CD4-positive, alpha-beta T cell treated with Interleukin-6 at 100 ng/mL for 8 hours (primary cell): Measurements from ENCODE around the gene RBM10.

Source experiments
- DNase-seq: peaks from one replicate; pipeline ENCODE4 v3.0.0-alpha.2; 2020; ENCODE audit warnings: mixed read lengths, low spot score

The RBM10 gene

DNA sequence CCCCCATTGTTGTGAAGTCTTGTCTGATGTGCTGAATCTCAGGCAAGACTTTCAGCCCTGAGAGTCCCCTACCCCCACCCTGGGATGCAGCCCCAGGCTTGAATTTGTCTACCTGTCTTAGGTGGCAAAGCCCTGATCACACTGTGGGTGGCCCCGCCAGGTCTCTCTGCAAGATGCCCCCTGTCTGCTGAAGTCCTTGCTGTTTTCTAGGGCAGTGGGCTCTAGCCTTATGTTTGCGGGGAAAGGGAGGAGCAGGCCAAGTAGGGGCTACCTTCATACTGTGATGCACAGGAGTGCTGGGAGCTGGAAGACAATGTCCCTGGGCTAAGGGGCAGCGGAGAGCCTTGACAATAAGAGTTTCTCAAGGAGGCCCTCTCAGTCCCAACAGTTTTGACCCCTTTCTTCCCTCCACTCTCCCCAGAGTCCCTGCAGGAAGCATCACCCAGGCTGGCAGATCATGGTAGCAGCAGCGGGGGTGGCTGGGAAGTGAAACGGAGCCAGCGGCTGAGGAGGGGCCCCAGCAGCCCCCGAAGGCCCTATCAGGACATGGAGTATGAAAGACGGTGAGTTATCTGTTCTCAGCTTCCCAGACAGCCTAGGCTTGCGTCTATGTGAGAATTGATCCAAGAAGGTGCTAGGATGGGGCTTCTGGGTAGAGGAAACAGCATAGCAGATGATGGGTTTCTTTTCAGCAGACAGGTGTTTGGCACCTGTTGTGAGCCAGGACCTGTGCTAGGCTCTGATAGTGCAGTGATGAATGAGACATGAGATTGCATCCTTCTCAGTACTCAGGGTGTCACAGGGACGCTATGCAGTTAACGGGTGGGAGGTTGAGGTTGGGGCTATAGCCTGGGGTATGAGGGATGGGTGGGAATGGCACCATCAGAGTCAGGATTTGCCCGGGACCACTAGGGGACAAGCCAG is 2.2 kb downstream of the RBM10 start:
- DNase-seq: no peak

DNA sequence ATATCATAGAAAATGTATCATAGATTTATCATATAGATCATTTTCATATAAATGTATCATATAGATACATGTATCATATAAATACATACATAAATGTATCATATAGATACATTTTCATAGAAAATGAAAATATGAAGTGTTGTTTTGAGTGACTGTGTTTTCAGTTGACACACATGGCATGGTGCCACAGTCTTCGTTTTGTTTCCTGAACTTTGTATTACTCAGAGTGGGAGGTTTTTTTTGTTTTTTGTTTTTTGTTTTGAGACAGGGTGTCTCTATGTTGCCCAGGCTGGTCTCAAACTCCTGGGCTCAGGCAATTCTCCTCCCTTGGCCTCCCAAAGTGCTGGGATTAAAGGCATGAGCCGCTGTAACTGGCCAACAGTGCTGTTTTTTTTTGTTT is 3.9 kb downstream of the RBM10 start:
- DNase-seq: no peak

DNA sequence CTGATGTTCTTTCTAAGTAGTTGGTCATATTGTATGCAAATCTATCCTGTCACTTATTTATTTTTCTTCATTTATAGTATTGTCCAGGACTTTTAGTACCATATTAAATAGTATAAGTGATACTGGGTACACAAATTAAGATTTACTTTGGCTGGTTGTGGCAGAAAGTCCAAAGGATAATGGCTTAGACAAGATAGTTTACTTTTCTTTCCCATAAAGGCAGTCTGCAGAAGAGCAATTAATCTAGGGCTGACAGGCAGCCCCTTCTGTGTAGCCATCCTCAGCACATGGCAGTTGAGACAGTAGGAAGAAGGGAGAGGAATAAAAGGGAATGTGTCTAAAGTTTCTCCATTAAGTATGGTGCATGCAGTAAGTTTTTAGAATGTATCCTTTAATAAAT is 6.4 kb downstream of the RBM10 start:
- DNase-seq: no peak

DNA sequence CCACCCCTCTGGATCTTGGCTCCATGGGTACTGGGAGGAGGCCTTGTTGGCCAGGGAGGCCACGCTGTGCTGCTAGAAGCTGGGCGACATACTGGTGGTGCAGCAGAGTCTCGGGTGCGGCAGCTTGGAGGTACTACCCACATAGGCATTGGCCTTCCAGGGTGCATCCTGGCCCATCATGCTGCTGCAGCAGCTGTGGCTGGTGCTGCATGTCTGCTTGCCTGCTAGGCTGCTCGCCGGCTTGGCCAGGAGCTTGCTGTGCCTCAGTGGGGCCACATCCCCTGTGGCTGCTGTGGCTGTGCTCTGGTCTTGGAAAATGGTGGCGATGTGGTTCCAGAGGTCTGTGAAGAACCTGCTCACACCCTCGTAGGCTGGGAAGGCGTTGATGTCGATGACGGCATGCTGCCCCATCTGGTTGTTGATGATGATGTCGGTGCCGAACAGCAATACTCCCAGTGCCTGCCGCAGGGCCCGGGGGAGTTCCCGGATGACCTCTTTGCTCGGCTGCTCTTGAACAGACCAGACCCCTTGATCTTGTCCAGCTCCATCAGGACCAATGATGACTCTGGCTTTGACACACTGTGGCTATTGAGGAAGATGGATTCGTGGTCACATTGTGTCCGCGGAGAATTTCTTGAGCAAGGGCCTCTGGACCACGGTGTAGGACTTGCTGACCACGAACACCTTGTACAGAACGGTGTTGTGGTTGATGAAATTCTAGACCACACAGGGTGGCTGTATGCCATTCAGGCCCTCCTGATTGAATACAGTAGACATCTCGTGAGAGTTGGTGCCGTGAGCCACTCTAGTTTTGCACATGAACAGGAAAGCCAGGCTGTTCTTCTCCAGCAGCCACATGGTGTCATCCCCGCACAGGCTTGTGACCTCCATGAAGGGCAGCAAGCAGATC is 11.8 kb downstream of the RBM10 start:
- DNase-seq: no peak

DNA sequence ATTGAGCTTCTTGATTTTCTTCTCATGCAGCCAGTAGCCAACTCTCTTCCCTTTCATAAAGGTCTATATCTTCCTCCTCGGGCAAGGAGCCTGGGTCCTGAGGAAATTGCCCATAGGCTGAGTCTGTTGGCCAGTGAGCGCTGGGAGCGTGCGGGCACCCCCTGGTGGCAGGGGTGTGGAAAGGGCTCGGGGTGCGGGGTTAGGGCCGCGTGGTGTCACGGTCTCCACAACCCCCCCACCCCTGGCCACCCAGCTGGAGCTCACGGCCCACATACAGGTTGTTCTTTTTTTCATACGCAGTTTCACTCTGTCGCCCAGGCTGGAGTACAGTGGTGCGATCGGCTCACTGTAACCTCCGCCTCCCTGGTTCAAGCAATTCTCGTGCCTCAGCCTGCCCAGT is 13.1 kb downstream of the RBM10 start:
- no peak for DNase-seq

DNA sequence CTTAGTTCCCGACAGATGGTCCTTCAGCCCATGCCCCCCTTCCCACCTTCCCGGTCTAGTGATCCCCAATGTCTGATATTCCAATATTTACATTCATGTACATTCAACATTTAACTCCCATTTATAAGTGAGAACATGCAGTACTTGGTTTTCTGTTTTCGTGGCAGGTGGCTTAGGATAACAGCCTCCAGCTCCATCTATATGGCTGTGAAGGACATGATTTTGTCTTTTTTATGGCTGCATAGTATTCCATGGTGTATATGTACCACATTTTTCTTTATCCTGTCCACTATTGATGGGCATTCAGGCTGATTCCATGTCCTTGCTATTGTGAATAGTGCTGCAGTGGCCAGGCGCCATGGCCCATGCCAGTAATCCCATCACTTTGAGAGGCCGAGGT is 13.8 kb downstream of the RBM10 start:
- DNase-seq: no peak

DNA sequence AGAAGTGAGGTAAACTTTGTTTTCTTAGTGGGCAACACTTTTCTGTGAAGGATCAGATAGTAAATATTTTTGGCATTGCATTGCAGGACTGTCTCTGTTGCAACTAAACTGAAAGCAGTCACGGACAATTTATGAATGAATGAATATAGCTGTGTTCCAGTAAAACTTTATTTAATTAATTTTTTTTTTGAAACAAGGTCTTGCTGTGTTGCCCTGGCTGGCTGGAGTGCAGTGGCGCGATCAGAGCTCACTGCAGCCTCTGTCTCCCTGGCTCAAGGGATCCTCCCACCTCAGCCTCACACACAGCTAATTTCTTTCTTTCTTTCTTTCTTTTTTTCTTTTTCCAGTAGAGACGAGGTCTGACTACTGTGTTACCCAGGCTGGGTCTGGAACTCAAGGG is 15.8 kb downstream of the RBM10 start:
- DNase-seq: no peak

DNA sequence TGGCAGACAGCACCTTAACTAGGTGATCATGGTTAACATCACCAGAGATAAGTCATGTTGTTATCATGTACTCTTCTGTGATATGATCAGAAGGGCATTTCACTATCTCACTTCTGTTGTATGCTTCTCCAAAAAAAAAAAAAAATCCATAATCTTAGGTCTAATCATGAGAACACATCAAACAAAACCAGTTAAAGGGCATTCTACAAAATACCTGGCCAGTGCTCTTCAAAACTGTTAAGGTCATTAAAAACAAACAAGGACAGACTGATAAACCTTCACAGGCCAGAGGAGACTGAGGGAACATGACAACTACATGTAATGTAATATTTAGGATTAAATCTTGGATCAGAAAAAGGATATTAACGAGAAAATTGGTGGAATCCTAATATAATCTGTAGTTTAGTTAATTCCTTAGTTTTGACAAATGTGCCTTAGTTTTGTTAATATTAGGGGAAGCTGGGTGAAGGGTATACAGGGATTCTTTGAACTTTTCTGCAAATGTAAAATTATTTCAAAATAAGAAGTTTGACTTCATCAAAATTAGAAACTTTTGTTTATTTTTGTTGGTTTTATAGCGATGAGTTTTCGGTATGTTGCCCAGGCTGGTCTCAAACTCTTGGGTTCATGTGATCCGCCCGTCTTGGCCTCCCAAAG is 18.0 kb downstream of the RBM10 start:
- DNase-seq: no peak

DNA sequence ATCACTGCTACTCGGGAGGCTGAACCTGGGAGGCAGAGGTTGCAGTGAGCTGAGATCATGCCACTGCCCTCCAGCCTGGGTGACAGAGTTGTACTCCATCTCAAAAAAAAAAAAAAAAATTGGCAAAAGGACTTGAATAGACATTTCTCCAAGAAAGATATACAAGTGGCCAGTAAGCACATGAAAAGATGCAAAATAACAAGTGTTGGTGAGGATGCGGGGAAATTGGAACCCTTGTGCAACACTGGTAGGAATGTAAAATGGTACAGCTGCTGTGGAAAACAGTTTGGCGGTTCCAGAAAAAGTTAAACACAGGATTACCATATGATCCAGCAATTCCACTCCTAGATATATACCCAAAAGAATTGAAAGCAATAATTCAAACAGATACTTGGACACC is 19.4 kb downstream of the RBM10 start:
- DNase-seq: no peak

DNA sequence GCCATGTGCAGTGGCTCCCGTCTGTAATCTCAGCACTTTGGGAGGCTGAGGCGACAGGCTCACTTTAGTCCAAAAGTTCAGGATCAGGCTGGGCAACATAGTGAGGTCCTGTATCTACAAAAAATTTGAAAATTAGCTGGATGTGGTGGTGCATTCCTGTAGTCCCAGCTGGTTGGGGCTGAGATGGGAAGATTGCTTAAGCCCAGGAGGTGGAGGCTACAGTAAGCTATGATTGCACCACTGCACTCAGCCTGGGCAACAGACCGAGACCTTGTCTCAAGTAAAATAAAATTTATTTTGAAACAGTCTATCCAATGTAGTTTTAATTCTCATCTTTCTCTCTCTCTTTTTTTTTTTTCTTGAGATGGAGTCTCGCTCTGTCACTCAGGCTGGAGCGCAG is 21.1 kb downstream of the RBM10 start:
- no peak for DNase-seq

DNA sequence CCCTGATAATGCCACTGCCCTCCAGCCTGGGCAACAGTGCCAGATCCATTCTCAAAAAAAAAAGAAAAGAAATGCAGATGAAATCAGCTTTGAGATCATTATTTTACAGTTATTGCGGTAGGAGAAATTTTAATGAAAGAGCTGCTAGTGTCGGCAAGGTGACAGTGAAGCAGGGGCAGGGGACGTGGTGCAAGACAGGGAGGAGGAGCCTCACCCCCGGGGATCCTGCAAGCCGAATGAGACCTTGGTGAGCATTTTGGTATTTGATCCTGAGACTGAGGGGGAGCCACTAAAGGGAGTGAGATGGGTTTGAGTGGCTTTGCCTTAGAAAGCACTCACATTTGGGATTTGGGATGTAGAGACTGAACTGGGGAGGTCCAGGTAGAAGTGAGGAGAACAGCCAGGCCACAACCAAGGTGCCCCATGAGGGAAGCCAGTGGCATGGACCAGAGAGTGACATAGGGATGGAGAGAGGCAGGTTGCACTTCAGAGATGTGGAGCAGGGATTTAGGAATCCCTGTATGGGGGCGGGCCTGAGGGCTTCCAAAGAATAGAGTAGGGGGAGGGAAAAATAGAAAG is 23.6 kb downstream of the RBM10 start:
- no peak for DNase-seq

DNA sequence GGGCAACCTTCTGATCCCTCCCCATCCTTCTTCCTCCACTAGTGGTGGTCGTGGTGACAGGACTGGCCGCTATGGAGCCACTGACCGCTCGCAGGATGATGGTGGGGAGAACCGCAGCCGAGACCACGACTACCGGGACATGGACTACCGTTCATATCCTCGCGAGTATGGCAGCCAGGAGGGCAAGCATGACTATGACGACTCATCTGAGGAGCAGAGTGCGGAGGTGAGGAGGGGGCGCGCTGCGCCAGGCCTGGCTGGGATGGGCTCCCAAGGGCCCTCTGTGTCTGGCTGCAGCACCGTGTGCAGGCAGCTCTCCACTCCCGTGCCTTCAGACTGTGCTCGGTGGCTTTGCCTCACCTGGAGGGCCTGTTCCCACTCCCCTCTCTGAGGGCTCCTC is 24.3 kb downstream of the RBM10 start:
- no peak for DNase-seq

DNA sequence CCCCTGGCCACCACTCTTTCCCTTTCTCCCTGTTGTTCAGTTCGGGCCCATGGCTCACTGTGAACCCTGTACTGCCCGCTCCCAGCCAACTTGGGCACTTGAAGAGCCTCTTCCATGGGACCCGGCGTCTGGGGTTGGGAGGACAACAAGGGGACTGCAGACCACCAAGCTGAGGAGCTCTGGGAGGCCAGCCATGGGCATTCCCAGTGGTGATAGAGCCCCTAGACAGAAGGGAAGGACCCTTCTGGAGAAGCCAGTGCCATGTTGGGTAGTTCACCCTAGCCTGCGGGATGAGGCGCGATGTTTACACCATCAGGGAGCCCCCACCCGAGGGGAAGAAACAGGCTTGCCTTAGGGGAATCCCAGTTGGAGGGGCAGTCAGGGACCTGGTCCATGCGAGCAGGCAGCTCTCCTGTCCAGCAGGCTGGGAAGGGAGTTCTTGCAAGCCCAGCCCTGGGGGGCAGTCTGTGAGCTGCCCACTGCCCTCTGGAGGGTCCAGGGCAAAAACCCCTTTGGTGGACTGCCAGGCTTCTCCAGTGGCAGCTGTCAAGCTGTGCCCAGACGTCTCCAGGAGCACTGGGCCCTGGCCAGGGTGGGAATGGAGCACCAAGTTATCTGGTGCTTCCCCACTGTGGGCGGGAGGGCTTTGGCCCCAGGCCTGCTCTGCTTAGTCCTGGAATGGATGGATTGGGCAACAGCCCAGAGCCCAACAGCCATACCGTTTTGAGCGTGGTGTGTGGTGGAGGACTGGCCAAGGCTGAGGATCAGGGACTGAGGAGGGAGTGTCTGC is 24.9 kb downstream of the RBM10 start:
- DNase-seq: no peak

DNA sequence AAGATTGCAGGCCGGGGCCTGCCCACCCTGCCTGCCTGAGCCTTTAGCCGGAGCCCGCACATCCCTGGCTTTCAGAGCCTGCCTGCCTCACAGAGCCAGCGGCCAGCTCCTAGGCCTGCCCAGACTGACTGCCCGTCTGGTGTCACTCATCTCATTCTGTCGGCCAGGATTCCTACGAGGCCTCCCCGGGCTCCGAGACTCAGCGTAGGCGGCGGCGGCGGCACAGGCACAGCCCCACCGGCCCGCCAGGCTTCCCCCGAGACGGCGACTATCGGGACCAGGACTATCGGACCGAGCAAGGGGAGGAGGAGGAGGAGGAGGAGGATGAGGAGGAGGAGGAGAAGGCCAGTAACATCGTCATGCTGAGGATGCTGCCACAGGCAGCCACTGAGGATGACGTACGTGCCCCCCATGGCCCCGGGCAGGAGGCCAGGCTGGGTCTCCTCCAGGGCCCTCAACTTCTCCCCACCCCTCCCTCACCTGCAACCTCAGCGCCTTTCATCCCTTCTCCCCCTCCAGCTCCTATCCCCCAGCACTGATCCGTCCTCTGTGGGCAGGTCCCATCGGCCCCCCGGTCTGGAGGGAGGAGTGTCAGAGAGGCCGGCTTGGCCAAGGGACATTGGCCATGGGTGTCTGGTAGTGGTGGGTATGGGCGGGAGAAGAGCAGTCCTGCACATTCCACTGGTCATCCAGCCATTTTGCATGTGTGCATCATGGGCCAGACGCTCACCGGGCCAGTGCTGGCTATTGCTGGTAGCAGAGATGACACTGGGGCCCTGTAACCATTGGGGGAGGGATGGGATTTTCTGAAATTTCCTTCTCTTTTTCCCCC is 26.1 kb downstream of the RBM10 start:
- no peak for DNase-seq

DNA sequence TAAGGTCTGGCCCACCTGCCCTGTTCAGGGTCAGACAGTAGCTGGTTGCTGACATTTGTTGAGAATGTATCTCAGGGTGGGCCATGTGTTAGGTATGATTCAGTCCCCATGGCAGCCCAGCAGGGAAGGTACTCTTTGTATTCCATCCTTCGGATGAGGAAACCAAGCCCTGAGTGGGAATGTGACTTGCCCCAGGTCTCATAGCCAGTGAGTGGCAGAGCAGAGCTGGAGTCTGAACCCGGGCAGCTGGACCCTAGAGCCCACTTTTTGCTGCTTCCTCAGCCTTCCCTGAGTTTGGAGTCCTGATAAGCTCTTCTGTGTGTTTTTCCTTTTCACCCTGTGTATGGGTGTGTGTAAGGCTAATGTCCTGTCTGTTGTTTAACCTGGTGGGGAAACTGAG is 27.0 kb downstream of the RBM10 start:
- no peak for DNase-seq

DNA sequence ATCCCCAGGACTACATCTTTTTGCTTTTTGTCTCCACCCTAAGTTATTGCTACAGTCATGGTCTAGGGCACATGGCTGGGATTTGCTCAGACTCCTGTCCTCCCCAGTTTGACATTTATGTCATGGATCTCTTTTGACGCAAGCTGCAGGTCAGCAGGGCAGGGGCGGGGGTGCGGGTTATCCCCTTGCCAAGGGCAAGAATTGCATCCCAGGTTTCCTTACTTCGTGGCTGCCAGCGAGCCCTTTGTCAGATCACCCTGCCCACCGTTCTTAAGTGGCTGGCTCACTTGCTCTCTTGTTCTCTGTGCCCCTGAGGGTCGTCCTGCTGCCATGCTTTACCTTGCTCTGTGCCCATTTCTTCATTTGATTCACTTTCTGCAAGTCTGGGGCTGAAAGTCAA is 27.5 kb downstream of the RBM10 start:
- no peak for DNase-seq

DNA sequence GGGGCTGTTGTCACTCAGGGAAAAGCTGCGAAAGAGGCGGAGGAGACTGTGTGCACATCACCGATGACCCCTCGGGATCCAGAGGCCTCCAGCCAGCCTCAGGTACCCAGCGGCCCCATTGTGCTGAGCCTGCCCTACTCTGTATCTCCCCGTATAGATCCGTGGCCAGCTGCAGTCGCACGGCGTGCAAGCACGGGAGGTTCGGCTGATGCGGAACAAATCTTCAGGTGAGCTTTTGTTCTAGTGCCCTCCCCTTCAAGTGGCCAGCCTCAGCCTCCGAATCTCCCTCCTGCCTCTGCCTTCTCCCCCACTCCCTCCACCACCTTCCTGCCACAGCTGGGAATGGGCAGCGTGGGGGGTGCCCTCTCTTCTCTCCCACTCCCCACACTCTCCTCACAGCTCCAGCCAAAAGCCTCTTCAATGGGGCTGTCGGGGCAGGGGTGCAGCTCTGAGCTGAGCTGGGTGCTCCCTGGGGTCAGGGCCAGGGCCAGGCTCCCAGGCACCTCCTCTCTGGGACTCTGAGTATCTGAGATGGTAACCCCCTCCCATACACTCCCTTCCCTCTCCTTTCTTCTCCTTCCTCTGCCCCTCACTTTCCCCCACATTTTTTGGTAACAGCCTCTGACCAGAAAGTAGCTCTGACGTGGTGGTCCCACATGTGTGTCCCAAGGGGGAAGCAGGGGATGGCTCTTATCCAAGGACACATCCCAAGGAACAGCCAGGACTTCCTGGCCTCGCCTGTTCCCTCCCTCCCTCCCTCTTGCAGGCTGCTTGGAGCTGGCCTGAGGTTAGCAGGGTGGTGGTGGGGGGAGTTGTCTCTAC is 28.2 kb downstream of the RBM10 start:
- DNase-seq: no peak

DNA sequence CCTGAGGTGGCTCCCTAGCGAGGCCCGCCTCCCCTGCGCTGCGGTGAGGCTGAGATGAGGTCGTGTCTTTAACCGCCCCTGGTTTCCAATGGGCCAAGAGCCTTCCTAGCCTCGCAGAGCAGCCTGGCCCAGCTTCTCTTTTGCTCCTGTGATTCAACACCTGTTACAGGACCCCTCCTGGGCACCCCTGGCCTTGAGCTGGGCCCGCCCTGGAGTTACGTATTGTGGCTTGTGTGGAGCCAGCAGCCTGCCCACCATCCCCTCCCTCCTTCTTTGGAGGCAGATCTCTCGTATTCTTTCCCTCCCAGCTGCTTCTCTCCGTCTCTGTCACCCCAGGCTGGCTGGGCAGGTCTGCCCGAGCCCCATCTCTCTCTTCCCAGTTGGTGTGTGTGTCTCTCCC is 29.4 kb downstream of the RBM10 start:
- DNase-seq: no peak

DNA sequence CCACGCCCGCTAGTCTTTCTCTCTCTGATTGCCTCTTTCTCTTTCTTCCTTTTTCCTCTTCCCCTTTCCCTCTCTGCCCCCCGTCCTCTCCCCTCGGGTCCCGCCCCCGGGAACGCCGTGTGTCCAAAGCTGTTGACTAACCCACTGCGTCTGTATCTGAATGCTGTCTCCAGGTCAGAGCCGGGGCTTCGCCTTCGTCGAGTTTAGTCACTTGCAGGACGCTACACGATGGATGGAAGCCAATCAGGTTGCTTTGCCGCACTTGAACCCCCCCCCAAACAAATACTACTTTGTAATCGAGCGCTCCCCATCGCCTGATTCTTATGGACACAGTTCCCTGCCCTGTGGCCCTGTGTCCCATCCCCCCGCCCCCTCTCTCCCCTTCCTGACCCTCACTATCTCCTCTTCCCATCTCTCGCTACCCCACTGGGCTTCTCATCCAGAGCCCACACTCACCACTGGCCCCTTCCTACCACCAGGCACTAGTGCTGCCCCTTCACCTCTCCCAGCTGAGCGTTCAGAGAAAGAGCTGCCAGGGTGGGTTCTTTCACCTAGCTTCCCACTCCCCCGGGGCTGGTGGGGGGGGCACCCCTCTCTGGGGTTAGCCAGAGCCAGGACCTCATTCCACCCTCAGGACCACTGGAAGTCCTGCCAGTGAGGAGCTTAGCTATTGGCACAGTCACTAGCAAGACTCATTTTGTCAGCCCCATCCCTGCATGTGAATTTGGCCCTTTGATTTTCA is 30.0 kb downstream of the RBM10 start:
- no peak for DNase-seq
